ENCODE results near the gene TTPAL. TPM values are rescaled to one million over a fixed set of nuclear protein-coding genes. Genes with fewer than 3 reads are reported as not detected.
A peak's percentile ranks its signal among the peaks of the same experiment; 100 is the strongest.

TTPAL gene
- total RNA-seq, 1 experiment from 2014 or later: 20.4 TPM

GRCh38 chr20:44495802-44496481, 20.3 kb downstream of the TTPAL start:
- TF ChIP-seq, protein P1, sequence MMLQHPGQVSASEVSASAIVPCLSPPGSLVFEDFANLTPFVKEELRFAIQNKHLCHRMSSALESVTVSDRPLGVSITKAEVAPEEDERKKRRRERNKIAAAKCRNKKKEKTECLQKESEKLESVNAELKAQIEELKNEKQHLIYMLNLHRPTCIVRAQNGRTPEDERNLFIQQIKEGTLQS (IDR thresholded peaks at IDR 0.05): no peak
- TF ChIP-seq JUND (IDR thresholded peaks at IDR 0.05) (peak; percentile 68), YY1 (IDR thresholded peaks at IDR 0.05; ENCODE audit: extremely low read depth, insufficient replicate concordance, low read depth, low read length) (no peak), SIN3A (IDR thresholded peaks at IDR 0.05; ENCODE audit: low read depth) (no peak; the same call in 1 of the 2 replicates), ELF1 (IDR thresholded peaks at IDR 0.05; ENCODE audit: borderline replicate concordance, low read depth) (no peak), POLR2AphosphoS5 (IDR thresholded peaks at IDR 0.05; ENCODE audit: low read depth, low read length) (no peak), ZFX (IDR thresholded peaks at IDR 0.05) (no peak), ZNF274 (IDR thresholded peaks at IDR 0.05; ENCODE audit: low read depth, low read length) (no peak), FOSL1 (IDR thresholded peaks at IDR 0.05; ENCODE audit: low read depth) (peak; percentile 81), CBX3 (IDR thresholded peaks at IDR 0.05; ENCODE audit: low read depth) (no peak), POLR2A (IDR thresholded peaks at IDR 0.05; ENCODE audit: borderline replicate concordance, extremely low read depth, insufficient read depth, insufficient read length) (no peak)
- TF ChIP-seq, protein P2, sequence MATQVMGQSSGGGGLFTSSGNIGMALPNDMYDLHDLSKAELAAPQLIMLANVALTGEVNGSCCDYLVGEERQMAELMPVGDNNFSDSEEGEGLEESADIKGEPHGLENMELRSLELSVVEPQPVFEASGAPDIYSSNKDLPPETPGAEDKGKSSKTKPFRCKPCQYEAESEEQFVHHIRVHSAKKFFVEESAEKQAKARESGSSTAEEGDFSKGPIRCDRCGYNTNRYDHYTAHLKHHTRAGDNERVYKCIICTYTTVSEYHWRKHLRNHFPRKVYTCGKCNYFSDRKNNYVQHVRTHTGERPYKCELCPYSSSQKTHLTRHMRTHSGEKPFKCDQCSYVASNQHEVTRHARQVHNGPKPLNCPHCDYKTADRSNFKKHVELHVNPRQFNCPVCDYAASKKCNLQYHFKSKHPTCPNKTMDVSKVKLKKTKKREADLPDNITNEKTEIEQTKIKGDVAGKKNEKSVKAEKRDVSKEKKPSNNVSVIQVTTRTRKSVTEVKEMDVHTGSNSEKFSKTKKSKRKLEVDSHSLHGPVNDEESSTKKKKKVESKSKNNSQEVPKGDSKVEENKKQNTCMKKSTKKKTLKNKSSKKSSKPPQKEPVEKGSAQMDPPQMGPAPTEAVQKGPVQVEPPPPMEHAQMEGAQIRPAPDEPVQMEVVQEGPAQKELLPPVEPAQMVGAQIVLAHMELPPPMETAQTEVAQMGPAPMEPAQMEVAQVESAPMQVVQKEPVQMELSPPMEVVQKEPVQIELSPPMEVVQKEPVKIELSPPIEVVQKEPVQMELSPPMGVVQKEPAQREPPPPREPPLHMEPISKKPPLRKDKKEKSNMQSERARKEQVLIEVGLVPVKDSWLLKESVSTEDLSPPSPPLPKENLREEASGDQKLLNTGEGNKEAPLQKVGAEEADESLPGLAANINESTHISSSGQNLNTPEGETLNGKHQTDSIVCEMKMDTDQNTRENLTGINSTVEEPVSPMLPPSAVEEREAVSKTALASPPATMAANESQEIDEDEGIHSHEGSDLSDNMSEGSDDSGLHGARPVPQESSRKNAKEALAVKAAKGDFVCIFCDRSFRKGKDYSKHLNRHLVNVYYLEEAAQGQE (IDR thresholded peaks at IDR 0.05; ENCODE audit: low read depth): no peak
- TF ChIP-seq, protein P3, sequence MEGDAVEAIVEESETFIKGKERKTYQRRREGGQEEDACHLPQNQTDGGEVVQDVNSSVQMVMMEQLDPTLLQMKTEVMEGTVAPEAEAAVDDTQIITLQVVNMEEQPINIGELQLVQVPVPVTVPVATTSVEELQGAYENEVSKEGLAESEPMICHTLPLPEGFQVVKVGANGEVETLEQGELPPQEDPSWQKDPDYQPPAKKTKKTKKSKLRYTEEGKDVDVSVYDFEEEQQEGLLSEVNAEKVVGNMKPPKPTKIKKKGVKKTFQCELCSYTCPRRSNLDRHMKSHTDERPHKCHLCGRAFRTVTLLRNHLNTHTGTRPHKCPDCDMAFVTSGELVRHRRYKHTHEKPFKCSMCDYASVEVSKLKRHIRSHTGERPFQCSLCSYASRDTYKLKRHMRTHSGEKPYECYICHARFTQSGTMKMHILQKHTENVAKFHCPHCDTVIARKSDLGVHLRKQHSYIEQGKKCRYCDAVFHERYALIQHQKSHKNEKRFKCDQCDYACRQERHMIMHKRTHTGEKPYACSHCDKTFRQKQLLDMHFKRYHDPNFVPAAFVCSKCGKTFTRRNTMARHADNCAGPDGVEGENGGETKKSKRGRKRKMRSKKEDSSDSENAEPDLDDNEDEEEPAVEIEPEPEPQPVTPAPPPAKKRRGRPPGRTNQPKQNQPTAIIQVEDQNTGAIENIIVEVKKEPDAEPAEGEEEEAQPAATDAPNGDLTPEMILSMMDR (IDR thresholded peaks at IDR 0.05 in 2 of 3, conservative IDR thresholded peaks at IDR 0.05 in 1 of 3; ENCODE audit: borderline replicate concordance in 1 of 3, insufficient read depth in 1 of 3, low read depth in 2 of 3, low read length in 2 of 3): no peak
- H3K27me3 ChIP-seq (ENCODE audit: insufficient read depth, low read length): no peaks in the 10 kb centered on the region
- CTCF ChIA-PET: no interaction called here
- no peaks in the 10 kb centered on the region for H4K20me1 ChIP-seq (ENCODE audit: insufficient read depth)
- H3K9ac ChIP-seq (ENCODE audit: low read length): peak overlapping the region; percentile 29
- no peaks in the 10 kb centered on the region for H3K9me2 ChIP-seq (ENCODE audit: insufficient read depth)
- ATAC-seq (peak; percentile 73), DNase-seq (ENCODE audit: low read depth, low spot score) (peak; percentile 77)
- H3K4me1 ChIP-seq (ENCODE audit: control insufficient read depth in 1 of 2, insufficient read depth in 2 of 2, low read length in 2 of 2): peaks cover 0 to 39% of the 10 kb centered on the region in 2 experiments; a peak in 3 of 4 replicates
- POLR2A ChIA-PET: no interaction called here
- no peak overlapping the region for H3K4me3 ChIP-seq (replicated peaks in 1 of 2; ENCODE audit: low read depth in 1 of 2, low read length in 2 of 2)
- no TSS peak for BruUV-seq (replicated peaks)
- no peaks in the 10 kb centered on the region for H3K9me3 ChIP-seq (ENCODE audit: control insufficient read depth in 1 of 2, insufficient read depth in 1 of 2, low read depth in 1 of 2, low read length in 2 of 2)
- peaks cover 5 to 21% of the 10 kb centered on the region in 2 experiments; a peak in 2 of 4 replicates for H3K36me3 ChIP-seq (ENCODE audit: control insufficient read depth in 1 of 2, insufficient read depth in 2 of 2, low read length in 2 of 2)
- H3K79me2 ChIP-seq (ENCODE audit: insufficient read depth, low read length): no peaks in the 10 kb centered on the region
- peak overlapping the region; percentile 36 for H3K4me2 ChIP-seq (ENCODE audit: low read length)
- H3K27ac ChIP-seq (ENCODE audit: low read depth, low read length): no peak overlapping the region; the same call in 1 of the 2 replicates
- RAD21 ChIA-PET (ENCODE audit: low non-redundant PET in 1 of 2, low total read pairs in 2 of 2, uncharacterized antibody in 2 of 2, unreplicated experiment in 2 of 2): no interaction called here
- H2AFZ ChIP-seq (ENCODE audit: low read depth, low read length, poor library complexity, severe bottlenecking): no peak overlapping the region
- intact Hi-C loops (cut with micrococcal nuclease): no loop called here

Measured in HCT116 (cell line).